ENCODE results near the gene SLC12A3. TPM values are rescaled to one million over a fixed set of nuclear protein-coding genes. Genes with fewer than 3 reads are reported as not detected.

Gene SLC12A3
- total and polyA plus RNA-seq, 2 of the 4 experiments (the other 2 are of a cell fraction) = not detected

GRCh38 chr16:56930486-56931270 is 65.7 kb downstream of the SLC12A3 start:
- H3K9ac ChIP-seq (ENCODE audit: low read depth, low read length) = no peak overlapping the region
- H2BK15ac ChIP-seq (ENCODE audit: low read depth, low read length) = peak overlapping the region; percentile 82; the same call in 2 of the 3 replicates
- H3K36me3 ChIP-seq (ENCODE audit: control insufficient read depth, insufficient read depth, low read length) = peaks cover 6% of the 10 kb centered on the region
- CTCF ChIA-PET = no interaction called here
- BruUV-seq (replicated peaks) = no TSS peak
- peak overlapping the region; percentile 99 for H4K5ac ChIP-seq (ENCODE audit: low read depth, low read length)
- dilution Hi-C loops (cut with HindIII; ENCODE audit: low sequenced_read_pairs, unreplicated experiment) = no loop called here
- H3K27ac ChIP-seq (ENCODE audit: insufficient read depth, low read length) = peak overlapping the region; percentile 19; the same call in 1 of the 2 replicates
- WGBS, 2 experiments (ENCODE audit: extremely low coverage in 2 of 2, insufficient read length in 1 of 2) = no CpG with 5 or more reads among the region's 15 CpGs
- H3K79me1 ChIP-seq (ENCODE audit: low read depth in 1 of 2, low read length in 2 of 2) = peaks cover 9 to 27% of the 10 kb centered on the region in 2 experiments
- H2AK5ac ChIP-seq (ENCODE audit: low read depth, low read length) = peak overlapping the region; percentile 42
- in situ Hi-C loops (cut with MboI; ENCODE audit: low sequenced_read_pairs) = no loop called here
- no peaks in the 10 kb centered on the region for H3K27me3 ChIP-seq (ENCODE audit: control insufficient read depth, insufficient read depth, low read length)
- no peak overlapping the region for H3K56ac ChIP-seq (ENCODE audit: extremely low read depth, insufficient read depth, low read length)
- peaks cover 7% of the 10 kb centered on the region for H3K9me1 ChIP-seq (ENCODE audit: insufficient read depth, low read length)
- peak overlapping the region; percentile 91 to 100 for H4K8ac ChIP-seq (ENCODE audit: low read depth in 2 of 2, low read length in 2 of 2)
- H2AK9ac ChIP-seq (replicated peaks; ENCODE audit: low read depth, low read length, poor library complexity) = peak overlapping the region; percentile 100
- POLR2A ChIA-PET (ENCODE audit: unreplicated experiment) = no interaction called here
- H4K91ac ChIP-seq (ENCODE audit: insufficient read depth, low read depth, low read length) = peak overlapping the region; percentile 80
- H2BK20ac ChIP-seq (ENCODE audit: low read depth, low read length) = 0 out of 2 replicates have a peak overlapping the region, but pooled peaks have one; percentile 4
- TF ChIP-seq RAD21 (IDR thresholded peaks at IDR 0.05; ENCODE audit: low read length) (no peak), POLR2A (IDR thresholded peaks at IDR 0.05; ENCODE audit: low read depth, low read length) (no peak), MAZ (IDR thresholded peaks at IDR 0.05; ENCODE audit: borderline replicate concordance, low read depth, low read length) (no peak), FOS (IDR thresholded peaks at IDR 0.05; ENCODE audit: low read depth, low read length) (no peak)
- peak overlapping the region; percentile 99 for H3K23ac ChIP-seq (ENCODE audit: low read depth, low read length)
- H3K14ac ChIP-seq (replicated peaks; ENCODE audit: low read depth, low read length) = peak overlapping the region; percentile 100; the same call in 1 of the 2 replicates
- no peak for ATAC-seq (ENCODE audit: low read depth)
- no peak overlapping the region for H3K4me3 ChIP-seq (ENCODE audit: insufficient read depth, low read depth, low read length)
- no peak for DNase-seq
- H2BK5ac ChIP-seq (ENCODE audit: low read depth, low read length, poor library complexity, severe bottlenecking) = peak overlapping the region; percentile 2
- no peak overlapping the region; the same call in 1 of the 2 replicates for H3K18ac ChIP-seq (ENCODE audit: low read depth, low read length)
- no peak overlapping the region for H3K4me2 ChIP-seq (ENCODE audit: low read depth, low read length)
- peak overlapping the region; percentile 90 for H2BK120ac ChIP-seq (ENCODE audit: low read depth, low read length)
- H3K4me1 ChIP-seq (ENCODE audit: control insufficient read depth, insufficient read depth, low read length) = peaks cover 8% of the 10 kb centered on the region
- peak overlapping the region; percentile 82 for H2AFZ ChIP-seq (replicated peaks; ENCODE audit: low read length, poor library complexity)
- H4K20me1 ChIP-seq (ENCODE audit: insufficient read depth, low read length) = peaks cover 34% of the 10 kb centered on the region
- intact Hi-C loops (cut with micrococcal nuclease) = no loop called here
- H3K9me3 ChIP-seq (ENCODE audit: control insufficient read depth, insufficient read depth, low read length) = no peaks in the 10 kb centered on the region
- peak overlapping the region; percentile 100 for H3K4ac ChIP-seq (ENCODE audit: low read depth, low read length)
